GM23338 (cell line): Measurements from ENCODE around the gene NTN1. TPM values are rescaled to one million over a fixed set of nuclear protein-coding genes. Genes with fewer than 3 reads are reported as not detected.
A peak's percentile ranks its signal among the peaks of the same experiment; 100 is the strongest.

Source experiments
- ATAC-seq: fragments of 200-7000 bp; cut with Tn5 transposase; 3 replicates; pipeline ENCODE4 v1.9.1; 2020
- DNase-seq: peaks from one replicate; pipeline ENCODE4 v3.0.0-alpha.2; 2015; ENCODE audit warnings: low spot score
- H2AFZ ChIP-seq: fragments of 200-600 bp; sonication (generic); 2 replicates; pipeline ENCODE4 v1.8.0; 2016; ENCODE audit warnings: antibody characterized with exemption, mild to moderate bottlenecking, moderate library complexity
- H3F3A ChIP-seq: fragments of 200-600 bp; sonication (generic); replicated peaks from 2 replicates; pipeline ENCODE4 v1.8.0; 2017; ENCODE audit warnings: antibody characterized with exemption, mixed run types, low read depth
- H3K27ac ChIP-seq: fragments of 200-600 bp; sonication (generic); 2 replicates; pipeline ENCODE4 v1.6.1; 2016; ENCODE audit warnings: low read depth
- H3K27me3 ChIP-seq: fragments of 200-600 bp; sonication (generic); 2 replicates; pipeline ENCODE4 v1.8.0; 2016; ENCODE audit warnings: mild to moderate bottlenecking, mixed run types, moderate library complexity; ENCODE audit not compliant: insufficient read depth
- H3K36me3 ChIP-seq: fragments of 200-600 bp; sonication (generic); 2 replicates; pipeline ENCODE4 v1.8.0; 2016; ENCODE audit warnings: mild to moderate bottlenecking; ENCODE audit not compliant: insufficient read depth
- H3K4me1 ChIP-seq: fragments of 200-600 bp; sonication (generic); 2 replicates; pipeline ENCODE4 v1.8.0; 2016; ENCODE audit warnings: mild to moderate bottlenecking, moderate library complexity; ENCODE audit not compliant: insufficient read depth
- H3K4me2 ChIP-seq: fragments of 200-600 bp; sonication (generic); 2 replicates; pipeline ENCODE4 v1.7.1; 2017; ENCODE audit warnings: mixed run types
- H3K4me3 ChIP-seq: fragments of 200-600 bp; sonication (generic); 2 replicates; pipeline ENCODE4 v1.6.1; 2016; ENCODE audit warnings: mixed run types
- H3K79me2 ChIP-seq: fragments of 200-600 bp; sonication (generic); replicated peaks from 2 replicates; pipeline ENCODE4 v1.8.0; 2017; ENCODE audit warnings: mild to moderate bottlenecking; ENCODE audit not compliant: insufficient read depth
- H3K9me2 ChIP-seq: fragments of 200-600 bp; sonication (generic); 2 replicates; pipeline ENCODE4 v1.8.0; 2017; ENCODE audit not compliant: insufficient read depth
- H4K20me1 ChIP-seq: fragments of 200-600 bp; sonication (generic); replicated peaks from 2 replicates; pipeline ENCODE4 v1.8.0; 2017; ENCODE audit warnings: mild to moderate bottlenecking; ENCODE audit not compliant: insufficient read depth
- H3K27ac Mint-ChIP-seq: 2 replicates; pipeline ENCODE4 v1.8.0; 2020; ENCODE audit warnings: inconsistent platforms, mild to moderate bottlenecking, moderate library complexity, mixed read lengths
- H3K27me3 Mint-ChIP-seq: 3 replicates; pipeline ENCODE4 v1.8.0; 2022; ENCODE audit warnings: low read depth, mild to moderate bottlenecking, moderate library complexity, mixed read lengths, inconsistent platforms; ENCODE audit not compliant: insufficient read depth, poor library complexity
- H3K36me3 Mint-ChIP-seq: 3 replicates; pipeline ENCODE4 v1.8.0; 2021; ENCODE audit warnings: low read depth, mild to moderate bottlenecking, inconsistent platforms, moderate library complexity, mixed read lengths
- H3K4me1 Mint-ChIP-seq: 3 replicates; pipeline ENCODE4 v1.8.0; 2020; ENCODE audit warnings: mild to moderate bottlenecking, inconsistent platforms, mixed read lengths
- H3K4me3 Mint-ChIP-seq: 3 replicates; pipeline ENCODE4 v1.8.0; 2021; ENCODE audit warnings: moderate library complexity, mild to moderate bottlenecking, inconsistent platforms, mixed read lengths
- H3K9me3 Mint-ChIP-seq: 3 replicates; pipeline ENCODE4 v1.8.0; 2020; ENCODE audit warnings: moderate library complexity, mild to moderate bottlenecking, inconsistent platforms, mixed read lengths
- CREB1 ChIP-seq: fragments of 250-450 bp; sonication (Bioruptor Pico); IDR thresholded peaks from 2 replicates; pipeline ENCODE4 v1.5.0; 2020; ENCODE audit warnings: low read depth, mild to moderate bottlenecking, moderate library complexity
- ETS1 ChIP-seq: IDR thresholded peaks from 2 replicates; pipeline ENCODE4 v1.6.1; 2016; ENCODE audit warnings: antibody characterized with exemption
- EZH2 ChIP-seq: fragments of 200-600 bp; sonication (generic); IDR thresholded peaks from one replicate; pipeline ENCODE4 v1.8.0; 2017; ENCODE audit warnings: antibody characterized with exemption, mild to moderate bottlenecking, low read depth; ENCODE audit not compliant: unreplicated experiment
- EZH2phosphoT487 ChIP-seq: fragments of 200-600 bp; sonication (generic); IDR thresholded peaks from one replicate; pipeline ENCODE4 v1.8.1; 2018; ENCODE audit warnings: antibody characterized with exemption; ENCODE audit not compliant: unreplicated experiment
- JUNB ChIP-seq: IDR thresholded peaks from one replicate; pipeline ENCODE4 v1.6.1; 2016; ENCODE audit warnings: antibody characterized with exemption; ENCODE audit not compliant: unreplicated experiment
- NANOG ChIP-seq: IDR thresholded peaks from 2 replicates; pipeline ENCODE4 v1.6.1; 2016; ENCODE audit warnings: antibody characterized with exemption, borderline replicate concordance
- STAT1 ChIP-seq: IDR thresholded peaks from one replicate; pipeline ENCODE4 v1.6.1; 2016; ENCODE audit warnings: antibody characterized with exemption; ENCODE audit not compliant: unreplicated experiment
- ZNF331 ChIP-seq: fragments of 250-450 bp; sonication (Bioruptor Pico); IDR thresholded peaks from 2 replicates; pipeline ENCODE4 v1.5.0; 2020; ENCODE audit warnings: low read depth, mild to moderate bottlenecking, moderate library complexity
- polyA plus RNA-seq: library from polyadenylated mRNA; unstranded; fragments of >200 nt; fragmentation: Nextera tagmentation; extraction: Ambion mirVana; gene quantifications from 2 replicates; pipeline ENCODE4 v1.2.1, GENCODE V29; 2016
- total RNA-seq: library from RNA; depleted of rRNA; stranded (reverse); fragments of >200 nt; shearing (Covaris generic); gene quantifications from 2 replicates; pipeline ENCODE4 v1.2.3, GENCODE V29; 2014
- TF ChIP-seq, protein P1 (sequence below): IDR thresholded peaks from one replicate; pipeline ENCODE4 v1.6.1; 2018; ENCODE audit warnings: antibody characterized with exemption; ENCODE audit not compliant: unreplicated experiment

Gene NTN1
- total and polyA plus RNA-seq, 2 experiments from 2014 or later: 0.57 to 2.6 TPM

DNA sequence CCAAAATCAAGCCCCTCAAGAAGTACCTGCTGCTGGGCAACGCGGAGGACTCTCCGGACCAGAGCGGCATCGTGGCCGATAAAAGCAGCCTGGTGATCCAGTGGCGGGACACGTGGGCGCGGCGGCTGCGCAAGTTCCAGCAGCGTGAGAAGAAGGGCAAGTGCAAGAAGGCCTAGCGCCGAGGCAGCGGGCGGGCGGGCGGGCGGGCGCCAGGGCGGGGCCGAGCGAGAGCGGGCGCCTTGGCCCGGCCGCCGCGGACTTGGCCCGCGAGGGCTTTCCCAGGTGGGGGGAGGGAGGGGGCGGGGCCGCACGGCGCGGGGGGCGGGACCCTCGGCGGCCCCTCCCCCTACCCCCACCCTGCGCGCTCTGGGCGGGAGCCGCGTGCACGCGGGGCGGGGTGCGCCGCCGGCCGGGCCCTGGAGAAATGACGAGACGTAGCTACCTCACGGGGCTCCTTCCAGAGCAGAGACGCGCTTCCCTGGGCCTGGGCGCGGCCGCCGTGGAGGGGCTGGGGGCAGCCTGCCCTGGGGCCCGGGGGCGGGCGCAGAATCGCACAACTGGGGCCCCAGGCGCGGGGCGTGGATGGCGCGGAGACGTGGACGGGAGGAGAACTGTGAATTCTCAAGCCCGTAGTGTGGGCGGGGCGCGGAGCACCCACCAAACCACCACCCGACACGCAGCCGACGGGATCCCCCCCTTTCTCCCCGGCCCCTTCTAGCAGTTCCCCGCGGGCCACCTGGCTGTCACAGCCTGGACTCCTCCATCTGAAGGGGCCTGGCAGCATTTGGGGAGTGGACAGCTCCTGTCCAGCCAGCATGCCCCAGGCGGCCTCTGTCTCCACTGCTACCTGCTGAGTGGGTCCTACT lies 218.7 kb downstream of the NTN1 start:
- H3K9me3 Mint-ChIP-seq: no peaks in the 10 kb centered on the region; the same call in 2 of the 3 replicates
- Histone ChIP-seq H2AFZ (peak overlapping the region; percentile 95), H3K9me2 (no peaks in the 10 kb centered on the region), H3K27ac (no peak overlapping the region), H3K36me3 (no peaks in the 10 kb centered on the region), H3K4me1 (peaks cover 17% of the 10 kb centered on the region), H3K4me2 (peak overlapping the region; percentile 87), H3K79me2 (no peaks in the 10 kb centered on the region), H3F3A (no peaks in the 10 kb centered on the region), H3K4me3 (peak overlapping the region; percentile 61), H3K27me3 (peaks cover 12% of the 10 kb centered on the region; the same call in 1 of the 2 replicates), H4K20me1 (no peaks in the 10 kb centered on the region)
- H3K36me3 Mint-ChIP-seq: no peaks in the 10 kb centered on the region; the same call in 2 of the 3 replicates
- peaks cover 16% of the 10 kb centered on the region for H3K27me3 Mint-ChIP-seq
- ATAC-seq (peak; percentile 58), DNase-seq (peak; percentile 66)
- no peak for TF ChIP-seq STAT1
- TF ChIP-seq EZH2phosphoT487: no peak
- TF ChIP-seq CREB1 (CRISPR knock-in tag): no peak
- no peak for TF ChIP-seq EZH2
- TF ChIP-seq ETS1: no peak
- TF ChIP-seq, protein P1, sequence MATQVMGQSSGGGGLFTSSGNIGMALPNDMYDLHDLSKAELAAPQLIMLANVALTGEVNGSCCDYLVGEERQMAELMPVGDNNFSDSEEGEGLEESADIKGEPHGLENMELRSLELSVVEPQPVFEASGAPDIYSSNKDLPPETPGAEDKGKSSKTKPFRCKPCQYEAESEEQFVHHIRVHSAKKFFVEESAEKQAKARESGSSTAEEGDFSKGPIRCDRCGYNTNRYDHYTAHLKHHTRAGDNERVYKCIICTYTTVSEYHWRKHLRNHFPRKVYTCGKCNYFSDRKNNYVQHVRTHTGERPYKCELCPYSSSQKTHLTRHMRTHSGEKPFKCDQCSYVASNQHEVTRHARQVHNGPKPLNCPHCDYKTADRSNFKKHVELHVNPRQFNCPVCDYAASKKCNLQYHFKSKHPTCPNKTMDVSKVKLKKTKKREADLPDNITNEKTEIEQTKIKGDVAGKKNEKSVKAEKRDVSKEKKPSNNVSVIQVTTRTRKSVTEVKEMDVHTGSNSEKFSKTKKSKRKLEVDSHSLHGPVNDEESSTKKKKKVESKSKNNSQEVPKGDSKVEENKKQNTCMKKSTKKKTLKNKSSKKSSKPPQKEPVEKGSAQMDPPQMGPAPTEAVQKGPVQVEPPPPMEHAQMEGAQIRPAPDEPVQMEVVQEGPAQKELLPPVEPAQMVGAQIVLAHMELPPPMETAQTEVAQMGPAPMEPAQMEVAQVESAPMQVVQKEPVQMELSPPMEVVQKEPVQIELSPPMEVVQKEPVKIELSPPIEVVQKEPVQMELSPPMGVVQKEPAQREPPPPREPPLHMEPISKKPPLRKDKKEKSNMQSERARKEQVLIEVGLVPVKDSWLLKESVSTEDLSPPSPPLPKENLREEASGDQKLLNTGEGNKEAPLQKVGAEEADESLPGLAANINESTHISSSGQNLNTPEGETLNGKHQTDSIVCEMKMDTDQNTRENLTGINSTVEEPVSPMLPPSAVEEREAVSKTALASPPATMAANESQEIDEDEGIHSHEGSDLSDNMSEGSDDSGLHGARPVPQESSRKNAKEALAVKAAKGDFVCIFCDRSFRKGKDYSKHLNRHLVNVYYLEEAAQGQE: peak; percentile 49
- no peak for TF ChIP-seq JUNB
- TF ChIP-seq NANOG: no peak
- no peak for TF ChIP-seq ZNF331 (CRISPR knock-in tag)
- peak overlapping the region; percentile 72 for H3K4me3 Mint-ChIP-seq
- no peak overlapping the region for H3K27ac Mint-ChIP-seq
- H3K4me1 Mint-ChIP-seq: peaks cover 35% of the 10 kb centered on the region
